HG03439 (cell line): ENCODE results near the gene STPG4.
"Not testable (repeated sequence)": the region's sequence is repeated elsewhere in the genome, so short reads cannot be mapped to it uniquely, and the experiment has no call there.

Experiments
- ATAC-seq: cut with Tn5 transposase; IDR thresholded peaks from one replicate; pipeline ENCODE4 v1.9.1; 2021; ENCODE audit warnings: mild to moderate bottlenecking, moderate library complexity; ENCODE audit not compliant: unreplicated experiment

Gene STPG4

DNA sequence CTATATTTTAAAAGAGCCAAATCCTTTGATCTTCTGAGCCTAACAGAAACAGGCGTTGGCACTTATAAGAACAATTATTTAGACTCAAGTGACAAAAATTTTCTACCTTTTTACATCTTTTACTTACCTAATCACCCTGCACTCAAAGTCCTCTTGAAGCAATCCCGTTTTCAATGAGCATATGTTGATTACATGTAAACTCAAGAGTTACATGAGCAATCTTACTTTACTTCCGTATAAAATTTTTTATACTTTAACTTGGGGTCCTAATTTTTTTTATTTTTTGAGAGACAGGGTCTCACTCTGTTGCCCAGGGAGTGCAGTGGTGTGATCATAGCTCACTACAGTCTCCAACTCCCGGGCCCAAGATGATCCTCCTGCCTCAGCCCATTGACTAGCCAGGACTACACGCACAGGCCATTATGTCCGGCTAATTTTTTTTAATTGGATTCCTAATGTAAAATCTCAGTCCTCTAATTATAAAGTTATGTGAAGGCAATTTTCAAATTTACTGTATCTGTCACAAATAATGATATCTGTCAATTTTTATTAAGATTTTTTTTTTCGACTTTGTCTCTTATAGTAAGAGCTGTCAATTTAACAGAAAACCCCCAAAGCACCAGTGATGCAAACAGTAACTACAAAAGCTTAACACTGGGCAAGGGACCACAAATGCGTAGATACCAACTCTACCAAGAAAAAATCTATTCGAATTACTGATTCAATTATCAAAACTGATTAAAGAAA lies 19.1 kb upstream of the STPG4 start:
- no peak for ATAC-seq

DNA sequence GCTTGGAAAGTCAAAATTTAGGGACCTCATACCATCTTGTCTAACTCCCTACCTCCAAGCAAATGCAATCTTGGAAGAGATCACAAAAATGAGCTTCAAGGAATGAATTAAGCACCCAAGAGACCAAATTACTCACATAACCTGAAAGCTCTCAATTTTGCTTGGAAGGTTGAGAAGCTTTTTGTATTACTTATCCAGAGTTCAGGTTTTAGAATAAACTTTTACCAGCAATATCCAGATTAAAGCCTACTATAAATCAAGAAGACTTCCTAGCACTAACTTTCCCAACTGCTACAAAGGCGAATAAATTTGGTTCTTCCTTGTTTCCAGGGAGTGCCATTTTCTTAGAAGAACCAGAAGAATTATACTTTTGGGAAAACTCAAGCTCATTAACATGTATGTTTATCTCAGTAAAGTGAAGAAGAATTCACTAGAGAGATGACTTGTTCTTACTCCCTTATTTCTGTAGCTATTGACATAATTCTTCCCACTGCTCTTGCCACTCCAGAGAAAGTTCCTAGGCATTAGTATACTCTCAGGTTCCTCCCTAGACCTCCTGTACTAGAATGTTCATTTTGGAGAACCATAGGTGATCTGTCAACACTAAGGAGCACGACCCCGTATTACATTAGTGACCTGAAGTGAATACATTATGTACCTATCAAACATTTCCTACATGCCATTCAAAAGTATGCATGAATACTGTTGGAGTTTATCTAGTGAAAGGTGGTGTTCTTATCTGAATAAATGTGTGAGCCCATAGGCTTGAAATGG lies 18.0 kb upstream of the STPG4 start:
- no peak for ATAC-seq

GRCh38 chr2:47172156-47172921 lies 17.2 kb upstream of the STPG4 start:
- ATAC-seq, result no peak

GRCh38 chr2:47169784-47170183 lies 14.7 kb upstream of the STPG4 start:
- ATAC-seq, result no peak

- not testable (repeated sequence) for ATAC-seq
These were observed 13.8 kb upstream of the STPG4 start for GRCh38 chr2:47168895-47169294.

DNA sequence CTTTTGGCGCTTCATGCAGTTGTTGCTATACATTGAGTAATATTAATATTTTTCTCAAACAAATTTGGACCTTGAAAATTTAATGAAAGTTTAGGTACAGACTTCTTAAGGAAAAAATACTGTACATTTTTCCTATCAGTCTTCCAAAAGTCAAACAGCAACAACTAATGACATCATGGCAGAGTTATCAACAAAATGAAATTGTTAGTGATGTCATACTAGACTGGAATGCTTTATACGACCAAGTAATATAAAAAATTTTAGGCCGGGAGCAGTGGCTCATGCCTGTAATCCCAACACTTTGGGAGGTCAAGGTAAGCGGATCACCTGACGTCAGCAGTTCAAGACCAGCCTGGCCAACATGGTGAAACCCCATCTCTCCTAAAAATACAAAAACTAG lies 12.0 kb upstream of the STPG4 start:
- ATAC-seq, result no peak

DNA sequence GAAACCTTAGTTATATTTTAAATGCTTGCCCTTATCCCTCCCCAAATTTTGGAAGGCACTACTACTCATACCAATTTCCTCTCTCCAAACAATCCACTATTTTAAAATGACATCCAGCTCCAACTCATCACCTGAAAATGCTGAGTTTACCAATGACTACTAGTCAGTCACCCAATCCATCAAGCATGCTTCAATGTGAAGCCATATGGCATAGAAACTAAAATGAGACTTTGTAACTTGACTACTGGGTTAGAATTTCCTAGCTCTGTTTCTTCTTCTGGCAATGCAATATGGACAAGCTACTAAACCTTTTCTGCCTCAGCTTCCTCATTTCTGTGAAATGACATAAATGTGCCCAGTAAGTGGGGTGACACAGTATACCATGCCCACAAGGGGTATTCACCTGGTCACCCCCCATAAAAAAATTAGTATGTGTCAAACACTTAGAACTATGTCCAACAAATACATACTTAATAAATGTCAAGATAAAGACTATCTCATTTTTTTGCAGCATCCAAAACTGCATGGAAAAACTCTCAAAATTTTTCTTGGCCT lies 10.0 kb upstream of the STPG4 start:
- ATAC-seq, result no peak

DNA sequence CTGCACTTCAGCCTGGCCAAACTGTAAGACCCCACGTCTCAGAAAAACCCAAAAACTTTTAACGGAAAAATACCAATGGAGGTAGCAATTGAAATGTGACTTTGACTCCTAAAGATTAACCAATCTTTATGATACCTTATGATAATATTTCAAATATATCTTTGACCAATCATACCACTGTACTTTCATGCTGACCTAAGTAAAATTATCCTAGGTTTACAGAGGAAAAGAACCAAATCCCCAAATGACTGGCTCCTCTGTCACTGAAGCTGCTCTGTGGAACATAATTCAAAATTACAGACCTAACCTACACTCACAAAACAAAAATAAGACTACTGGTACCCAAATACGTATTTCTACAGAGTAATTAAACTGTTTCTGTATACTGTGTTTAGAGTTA lies 7.7 kb upstream of the STPG4 start:
- ATAC-seq, result no peak

GRCh38 chr2:47161475-47161874 lies 6.4 kb upstream of the STPG4 start:
- ATAC-seq, result no peak

DNA sequence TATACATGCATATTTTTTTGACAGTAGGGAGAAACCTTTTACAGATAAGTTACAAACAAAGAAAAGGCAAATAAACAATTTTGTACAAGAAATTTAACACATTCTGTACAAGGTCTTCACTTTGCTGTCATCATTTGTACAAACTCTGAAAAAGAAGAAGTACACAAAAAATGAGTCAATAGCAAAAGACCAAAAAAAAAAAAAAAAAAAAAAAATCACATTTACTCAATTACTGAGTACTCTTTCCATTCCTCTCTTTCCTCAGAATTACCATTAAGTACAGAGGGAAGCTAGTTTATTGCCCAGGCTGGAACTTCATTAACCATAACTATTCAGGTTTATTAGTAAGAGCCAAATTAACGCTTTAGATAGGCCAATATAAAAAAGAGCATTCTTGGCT lies 5.6 kb upstream of the STPG4 start:
- no peak for ATAC-seq

GRCh38 chr2:47160211-47160610 lies 5.1 kb upstream of the STPG4 start:
- no peak for ATAC-seq

DNA sequence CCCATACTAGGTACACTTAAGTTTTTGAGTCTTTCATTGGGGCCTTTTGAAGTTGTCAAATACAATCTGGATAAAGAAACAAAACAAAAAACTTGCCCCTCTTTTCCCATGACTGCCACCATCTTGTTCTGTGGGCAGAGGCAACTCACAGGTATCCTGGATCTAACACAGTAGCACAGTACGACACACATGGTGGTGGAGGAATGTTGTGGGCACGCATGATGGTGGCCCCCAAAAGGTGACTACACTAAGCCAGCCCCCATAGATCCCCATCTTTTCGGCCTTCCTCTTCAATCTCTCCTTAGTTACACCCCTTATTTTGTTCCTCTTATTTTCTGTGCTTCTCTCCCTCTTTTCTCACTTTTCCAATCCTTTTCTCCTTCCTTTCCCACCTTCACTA lies 4.5 kb upstream of the STPG4 start:
- no peak for ATAC-seq

DNA sequence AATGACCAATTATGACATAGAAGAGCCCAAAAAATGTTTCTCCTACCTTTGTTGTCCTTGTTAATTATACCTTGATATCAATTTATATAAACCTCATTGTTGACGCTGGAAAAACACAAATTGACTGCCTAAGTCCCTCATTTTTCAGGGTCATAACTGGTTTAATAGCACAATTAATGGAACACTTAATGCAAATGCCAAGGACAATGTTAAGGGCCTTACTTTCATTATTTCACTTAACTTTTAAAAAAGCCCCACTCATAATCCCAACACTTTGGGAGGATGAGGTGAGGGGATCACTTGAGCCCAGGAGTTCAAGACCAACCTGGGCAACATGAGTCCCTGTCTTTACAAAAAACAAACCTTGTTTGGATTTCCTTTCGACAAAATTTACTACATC lies 3.5 kb upstream of the STPG4 start:
- ATAC-seq, result no peak

DNA sequence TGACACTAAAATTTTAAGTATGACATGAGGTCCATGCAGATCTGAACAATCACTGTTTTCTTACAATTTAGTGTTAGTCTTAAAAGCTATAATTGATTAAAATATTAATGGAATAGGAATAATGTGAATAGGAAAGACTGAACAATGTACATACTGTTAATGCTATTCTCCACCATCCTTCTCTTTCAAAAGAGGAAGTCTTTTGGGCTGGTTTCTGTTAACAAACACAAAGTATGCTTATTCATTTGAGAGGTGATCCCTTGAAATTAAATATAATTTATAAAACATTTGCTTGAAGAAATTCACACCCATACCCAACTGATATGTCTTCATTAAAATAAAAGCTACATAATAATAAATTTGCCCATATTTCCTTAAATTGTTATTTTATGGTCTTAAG lies 2.3 kb downstream of the STPG4 start:
- ATAC-seq, result no peak

DNA sequence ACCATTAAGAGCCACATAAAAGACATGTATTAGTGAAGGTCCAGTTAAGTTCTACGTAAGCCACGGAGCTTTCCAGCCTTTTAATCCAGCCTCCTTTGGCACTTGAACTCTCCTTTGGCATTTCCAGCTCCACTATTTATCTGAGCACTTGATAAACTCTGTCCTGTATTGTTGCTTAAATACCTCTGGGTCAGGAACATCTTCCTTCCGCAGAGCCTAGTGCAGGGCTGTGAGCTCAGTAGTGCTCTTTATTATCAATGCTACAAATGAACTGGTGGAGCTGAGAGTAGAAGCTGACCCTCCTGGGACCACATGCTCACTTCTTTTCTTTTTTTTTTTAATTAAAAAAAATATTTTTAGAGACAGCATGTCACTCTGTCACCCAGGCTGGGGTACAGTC lies 4.9 kb downstream of the STPG4 start:
- no peak for ATAC-seq

DNA sequence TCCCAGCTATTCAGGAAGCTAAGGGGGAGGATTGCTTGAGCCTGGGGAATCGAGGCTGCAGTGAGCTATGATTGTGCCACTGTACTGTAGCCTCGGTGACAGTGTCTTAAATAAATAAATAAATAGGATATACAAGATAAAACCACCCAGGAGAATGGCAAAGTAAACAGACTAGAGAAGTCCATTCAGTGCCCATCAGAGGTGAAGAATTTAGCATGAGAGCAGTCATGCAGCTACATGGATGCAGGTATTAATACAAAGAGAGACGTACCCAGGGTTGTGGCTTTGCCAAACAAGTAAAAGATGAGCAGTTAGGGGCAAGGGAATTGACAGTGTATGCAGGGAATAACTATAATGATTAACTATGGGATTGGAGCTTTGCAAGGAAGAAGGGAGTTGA lies 8.1 kb downstream of the STPG4 start:
- ATAC-seq, result no peak

DNA sequence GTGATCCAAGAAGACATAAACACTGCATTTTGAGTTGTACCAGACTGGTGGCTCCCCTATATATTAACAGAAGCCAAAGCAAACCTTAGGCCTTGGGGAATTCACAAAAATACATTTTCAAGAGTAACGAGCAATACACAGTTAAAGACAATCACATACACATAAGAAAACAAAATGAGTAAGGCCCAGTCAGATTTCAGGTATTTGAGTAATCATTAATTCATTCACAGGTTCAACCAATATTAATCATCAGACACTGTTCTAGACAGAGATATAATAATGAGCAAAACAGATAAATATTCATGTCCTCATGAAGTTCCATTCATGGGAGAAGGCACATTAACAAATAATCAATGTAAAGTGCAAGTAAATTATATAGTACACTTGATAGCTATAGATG lies 9.6 kb downstream of the STPG4 start:
- no peak for ATAC-seq

GRCh38 chr2:47141520-47141919 lies 13.6 kb downstream of the STPG4 start:
- no peak for ATAC-seq

DNA sequence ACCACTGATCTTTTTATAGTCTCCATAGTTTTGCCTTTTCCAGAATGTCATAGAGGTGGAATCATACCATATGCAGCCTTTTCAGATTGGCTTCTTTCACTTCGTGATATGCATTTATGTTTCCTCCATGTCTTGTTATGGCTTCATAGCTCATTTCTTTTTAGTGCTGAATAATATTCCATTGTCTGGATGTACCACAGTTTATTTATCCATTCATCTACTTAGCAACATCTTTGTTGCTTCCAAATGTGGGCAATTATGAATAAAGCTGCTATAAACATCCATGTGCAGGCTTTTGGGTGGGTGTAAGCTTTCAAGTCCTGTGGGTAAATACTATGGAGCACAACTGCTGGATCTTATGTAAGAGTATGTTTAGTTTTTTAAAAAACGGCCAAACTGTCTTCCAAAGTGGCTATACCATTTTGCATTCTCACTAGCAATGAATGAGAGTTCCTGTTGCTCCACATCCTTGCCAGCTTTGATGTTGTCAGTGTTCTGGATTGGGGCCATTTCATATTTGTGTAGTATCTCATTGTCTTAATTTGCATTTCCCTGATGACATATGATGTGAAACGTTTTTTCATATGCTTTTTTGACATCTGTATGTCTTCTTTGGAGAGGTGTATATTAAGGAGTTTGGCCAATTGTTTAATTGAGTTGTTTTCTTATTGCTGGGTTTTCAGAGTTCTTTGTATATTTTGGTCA lies 20.6 kb downstream of the STPG4 start:
- no peak for ATAC-seq

GRCh38 chr2:47133046-47133445 lies 22.1 kb downstream of the STPG4 start:
- no peak for ATAC-seq

GRCh38 chr2:47129191-47129706 lies 25.9 kb downstream of the STPG4 start:
- no peak for ATAC-seq
